GM23338 (cell line): ENCODE measurements around the gene MCEE. TPM values are rescaled to one million over a fixed set of nuclear protein-coding genes. Genes with fewer than 3 reads are reported as not detected.

ENCODE experiments used
- ATAC-seq: fragments of 200-7000 bp; cut with Tn5 transposase; 3 replicates; pipeline ENCODE4 v1.9.1; 2020
- DNase-seq: peaks from one replicate; pipeline ENCODE4 v3.0.0-alpha.2; 2015; ENCODE audit warnings: low spot score
- H2AFZ ChIP-seq: fragments of 200-600 bp; sonication (generic); 2 replicates; pipeline ENCODE4 v1.8.0; 2016; ENCODE audit warnings: antibody characterized with exemption, mild to moderate bottlenecking, moderate library complexity
- H3F3A ChIP-seq: fragments of 200-600 bp; sonication (generic); replicated peaks from 2 replicates; pipeline ENCODE4 v1.8.0; 2017; ENCODE audit warnings: antibody characterized with exemption, mixed run types, low read depth
- H3K27ac ChIP-seq: fragments of 200-600 bp; sonication (generic); 2 replicates; pipeline ENCODE4 v1.6.1; 2016; ENCODE audit warnings: low read depth
- H3K27me3 ChIP-seq: fragments of 200-600 bp; sonication (generic); 2 replicates; pipeline ENCODE4 v1.8.0; 2016; ENCODE audit warnings: mild to moderate bottlenecking, mixed run types, moderate library complexity; ENCODE audit not compliant: insufficient read depth
- H3K36me3 ChIP-seq: fragments of 200-600 bp; sonication (generic); 2 replicates; pipeline ENCODE4 v1.8.0; 2016; ENCODE audit warnings: mild to moderate bottlenecking; ENCODE audit not compliant: insufficient read depth
- H3K4me1 ChIP-seq: fragments of 200-600 bp; sonication (generic); 2 replicates; pipeline ENCODE4 v1.8.0; 2016; ENCODE audit warnings: mild to moderate bottlenecking, moderate library complexity; ENCODE audit not compliant: insufficient read depth
- H3K4me2 ChIP-seq: fragments of 200-600 bp; sonication (generic); 2 replicates; pipeline ENCODE4 v1.7.1; 2017; ENCODE audit warnings: mixed run types
- H3K4me3 ChIP-seq: fragments of 200-600 bp; sonication (generic); 2 replicates; pipeline ENCODE4 v1.6.1; 2016; ENCODE audit warnings: mixed run types
- H3K79me2 ChIP-seq: fragments of 200-600 bp; sonication (generic); replicated peaks from 2 replicates; pipeline ENCODE4 v1.8.0; 2017; ENCODE audit warnings: mild to moderate bottlenecking; ENCODE audit not compliant: insufficient read depth
- H3K9me2 ChIP-seq: fragments of 200-600 bp; sonication (generic); 2 replicates; pipeline ENCODE4 v1.8.0; 2017; ENCODE audit not compliant: insufficient read depth
- H4K20me1 ChIP-seq: fragments of 200-600 bp; sonication (generic); replicated peaks from 2 replicates; pipeline ENCODE4 v1.8.0; 2017; ENCODE audit warnings: mild to moderate bottlenecking; ENCODE audit not compliant: insufficient read depth
- H3K27ac Mint-ChIP-seq: 2 replicates; pipeline ENCODE4 v1.8.0; 2020; ENCODE audit warnings: inconsistent platforms, mild to moderate bottlenecking, moderate library complexity, mixed read lengths
- H3K27me3 Mint-ChIP-seq: 3 replicates; pipeline ENCODE4 v1.8.0; 2022; ENCODE audit warnings: low read depth, mild to moderate bottlenecking, moderate library complexity, mixed read lengths, inconsistent platforms; ENCODE audit not compliant: insufficient read depth, poor library complexity
- H3K36me3 Mint-ChIP-seq: 3 replicates; pipeline ENCODE4 v1.8.0; 2021; ENCODE audit warnings: low read depth, mild to moderate bottlenecking, inconsistent platforms, moderate library complexity, mixed read lengths
- H3K4me1 Mint-ChIP-seq: 3 replicates; pipeline ENCODE4 v1.8.0; 2020; ENCODE audit warnings: mild to moderate bottlenecking, inconsistent platforms, mixed read lengths
- H3K4me3 Mint-ChIP-seq: 3 replicates; pipeline ENCODE4 v1.8.0; 2021; ENCODE audit warnings: moderate library complexity, mild to moderate bottlenecking, inconsistent platforms, mixed read lengths
- H3K9me3 Mint-ChIP-seq: 3 replicates; pipeline ENCODE4 v1.8.0; 2020; ENCODE audit warnings: moderate library complexity, mild to moderate bottlenecking, inconsistent platforms, mixed read lengths
- CREB1 ChIP-seq: fragments of 250-450 bp; sonication (Bioruptor Pico); IDR thresholded peaks from 2 replicates; pipeline ENCODE4 v1.5.0; 2020; ENCODE audit warnings: low read depth, mild to moderate bottlenecking, moderate library complexity
- EZH2 ChIP-seq: fragments of 200-600 bp; sonication (generic); IDR thresholded peaks from one replicate; pipeline ENCODE4 v1.8.0; 2017; ENCODE audit warnings: antibody characterized with exemption, mild to moderate bottlenecking, low read depth; ENCODE audit not compliant: unreplicated experiment
- EZH2phosphoT487 ChIP-seq: fragments of 200-600 bp; sonication (generic); IDR thresholded peaks from one replicate; pipeline ENCODE4 v1.8.1; 2018; ENCODE audit warnings: antibody characterized with exemption; ENCODE audit not compliant: unreplicated experiment
- JUNB ChIP-seq: IDR thresholded peaks from one replicate; pipeline ENCODE4 v1.6.1; 2016; ENCODE audit warnings: antibody characterized with exemption; ENCODE audit not compliant: unreplicated experiment
- NANOG ChIP-seq: IDR thresholded peaks from 2 replicates; pipeline ENCODE4 v1.6.1; 2016; ENCODE audit warnings: antibody characterized with exemption, borderline replicate concordance
- POLR2AphosphoS5 ChIP-seq: IDR thresholded peaks from 2 replicates; pipeline ENCODE4 v1.6.1; 2016; ENCODE audit warnings: antibody characterized with exemption, low read depth
- REST ChIP-seq: IDR thresholded peaks from one replicate; pipeline ENCODE4 v1.6.1; 2018; ENCODE audit warnings: antibody characterized with exemption; ENCODE audit not compliant: unreplicated experiment
- STAT1 ChIP-seq: IDR thresholded peaks from one replicate; pipeline ENCODE4 v1.6.1; 2016; ENCODE audit warnings: antibody characterized with exemption; ENCODE audit not compliant: unreplicated experiment
- ZNF114 ChIP-seq: fragments of 250-450 bp; sonication (Bioruptor Pico); IDR thresholded peaks from 2 replicates; pipeline ENCODE4 v1.5.0; 2020; ENCODE audit warnings: mild to moderate bottlenecking, moderate library complexity
- ZNF331 ChIP-seq: fragments of 250-450 bp; sonication (Bioruptor Pico); IDR thresholded peaks from 2 replicates; pipeline ENCODE4 v1.5.0; 2020; ENCODE audit warnings: low read depth, mild to moderate bottlenecking, moderate library complexity
- ZNF462 ChIP-seq: fragments of 250-450 bp; sonication (Bioruptor Pico); IDR thresholded peaks from 2 replicates; pipeline ENCODE4 v1.5.0; 2020; ENCODE audit warnings: mild to moderate bottlenecking, moderate library complexity
- polyA plus RNA-seq: library from polyadenylated mRNA; unstranded; fragments of >200 nt; fragmentation: Nextera tagmentation; extraction: Ambion mirVana; gene quantifications from 2 replicates; pipeline ENCODE4 v1.2.1, GENCODE V29; 2016
- total RNA-seq: library from RNA; depleted of rRNA; stranded (reverse); fragments of >200 nt; shearing (Covaris generic); gene quantifications from 2 replicates; pipeline ENCODE4 v1.2.3, GENCODE V29; 2014
- TF ChIP-seq, protein P1 (sequence below): IDR thresholded peaks from 2 replicates; pipeline ENCODE4 v1.6.1; 2016; ENCODE audit warnings: antibody characterized with exemption

The MCEE gene
- total and polyA plus RNA-seq, 2 experiments from 2014 or later, result 8.4 to 26.2 TPM

DNA sequence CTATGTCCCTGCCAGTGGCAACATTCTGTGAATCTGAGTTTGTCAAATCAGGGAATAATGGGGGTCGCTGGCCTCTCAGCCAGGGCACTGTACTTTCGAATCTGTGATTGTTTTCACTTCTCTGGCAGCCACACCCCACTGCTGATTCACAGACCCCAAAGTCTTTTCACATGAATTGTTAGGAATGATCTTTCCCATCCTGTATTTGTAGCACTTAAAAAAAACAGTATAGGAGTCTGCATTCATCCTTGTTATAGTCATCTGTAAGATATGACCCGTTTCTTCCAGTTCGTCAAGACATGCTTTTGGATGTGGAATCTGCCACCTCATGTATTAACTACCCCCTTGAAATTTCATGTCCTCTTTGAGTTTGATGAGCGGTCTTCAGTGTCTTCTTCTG lies 60.7 kb downstream of the MCEE start (continued):
- no peak for TF ChIP-seq ZNF462 (CRISPR knock-in tag)
- TF ChIP-seq POLR2AphosphoS5, result no peak
- no peak for TF ChIP-seq JUNB
- TF ChIP-seq EZH2phosphoT487, result no peak
- TF ChIP-seq CREB1, result no peak
- TF ChIP-seq ZNF114 (CRISPR knock-in tag), result no peak

GRCh38 chr2:71068218-71069035 lies 61.6 kb downstream of the MCEE start, which contains the start of gene NAGK:
Gene NAGK (plus strand): TSS chr2:71068648. CDS start chr2:71068684, 36 bp downstream.
- peaks cover 17% of the 10 kb centered on the region for H3K4me1 Mint-ChIP-seq
- no peaks in the 10 kb centered on the region for H3K27me3 ChIP-seq
- H3K27ac ChIP-seq, result peak within 1 kb of the TSS; percentile 85
- H3K9me2 ChIP-seq, result no peaks in the 10 kb centered on the region
- H3K4me3 Mint-ChIP-seq, result peak within 1 kb of the TSS; percentile 99
- peak within 1 kb of the TSS; percentile 93 for H2AFZ ChIP-seq
- DNase-seq (peak; percentile 97), ATAC-seq (peak; percentile 88)
- peaks cover 19% of the 10 kb centered on the region for H3K79me2 ChIP-seq
- H3K27ac Mint-ChIP-seq, result peak within 1 kb of the TSS; percentile 97
- H3K4me1 ChIP-seq, result peaks cover 13% of the 10 kb centered on the region
- no peaks in the 10 kb centered on the region for H3K9me3 Mint-ChIP-seq
- no peaks in the 10 kb centered on the region; the same call in 1 of the 2 replicates for H3K36me3 ChIP-seq
- H3K4me2 ChIP-seq, result peak within 1 kb of the TSS; percentile 100
- H3K36me3 Mint-ChIP-seq, result peaks cover 9% of the 10 kb centered on the region
- H3K27me3 Mint-ChIP-seq, result peaks cover 11% of the 10 kb centered on the region
- peak within 1 kb of the TSS; percentile 93 for H3K4me3 ChIP-seq
- peaks cover 7% of the 10 kb centered on the region; the same call in 1 of the 2 replicates for H4K20me1 ChIP-seq
- H3F3A ChIP-seq, result 0 out of 2 replicates have a peak, but pooled peaks cover 3% of the 10 kb centered on the region
- peak; percentile 100 for TF ChIP-seq POLR2AphosphoS5
- TF ChIP-seq EZH2phosphoT487, result no peak
- TF ChIP-seq EZH2, result no peak
- no peak for TF ChIP-seq NANOG
- no peak for TF ChIP-seq STAT1
- peak; percentile 84 for TF ChIP-seq CREB1
- no peak for TF ChIP-seq ZNF331 (CRISPR knock-in tag)
- TF ChIP-seq ZNF114 (CRISPR knock-in tag), result no peak
- TF ChIP-seq, protein P1, sequence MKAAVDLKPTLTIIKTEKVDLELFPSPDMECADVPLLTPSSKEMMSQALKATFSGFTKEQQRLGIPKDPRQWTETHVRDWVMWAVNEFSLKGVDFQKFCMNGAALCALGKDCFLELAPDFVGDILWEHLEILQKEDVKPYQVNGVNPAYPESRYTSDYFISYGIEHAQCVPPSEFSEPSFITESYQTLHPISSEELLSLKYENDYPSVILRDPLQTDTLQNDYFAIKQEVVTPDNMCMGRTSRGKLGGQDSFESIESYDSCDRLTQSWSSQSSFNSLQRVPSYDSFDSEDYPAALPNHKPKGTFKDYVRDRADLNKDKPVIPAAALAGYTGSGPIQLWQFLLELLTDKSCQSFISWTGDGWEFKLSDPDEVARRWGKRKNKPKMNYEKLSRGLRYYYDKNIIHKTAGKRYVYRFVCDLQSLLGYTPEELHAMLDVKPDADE, result peak; percentile 79
- peak; percentile 18 for TF ChIP-seq REST
- no peak for TF ChIP-seq JUNB
